HFFc6 (cell line): Measurements from ENCODE around the gene RNF13. TPM values are rescaled to one million over a fixed set of nuclear protein-coding genes. Genes with fewer than 3 reads are reported as not detected.

ENCODE experiments used
- DNase-seq: peaks from one replicate; pipeline ENCODE4 v3.0.0-alpha.2; 2018
- H3K27ac Mint-ChIP-seq: 2 replicates; pipeline ENCODE4 v1.8.0; 2020; ENCODE audit warnings: mild to moderate bottlenecking, mixed read lengths
- H3K27me3 Mint-ChIP-seq: 2 replicates; pipeline ENCODE4 v1.8.0; 2021; ENCODE audit warnings: mild to moderate bottlenecking, moderate library complexity, mixed read lengths; ENCODE audit not compliant: insufficient read depth
- H3K36me3 Mint-ChIP-seq: 2 replicates; pipeline ENCODE4 v1.8.0; 2021; ENCODE audit warnings: low read depth, mixed read lengths
- H3K4me1 Mint-ChIP-seq: 2 replicates; pipeline ENCODE4 v1.8.0; 2020; ENCODE audit warnings: low read depth, mixed read lengths
- H3K4me3 Mint-ChIP-seq: 2 replicates; pipeline ENCODE4 v1.8.0; 2020; ENCODE audit warnings: mild to moderate bottlenecking, moderate library complexity, mixed read lengths
- H3K9me3 Mint-ChIP-seq: 2 replicates; pipeline ENCODE4 v1.8.0; 2020; ENCODE audit warnings: mild to moderate bottlenecking, mixed read lengths
- CTCF ChIP-seq: fragments of 200-600 bp; sonication (generic); IDR thresholded peaks from 2 replicates; pipeline ENCODE4 v1.5.0; 2021; ENCODE audit warnings: antibody characterized with exemption, mild to moderate bottlenecking
- total RNA-seq, 6 experiments: library from RNA; stranded (reverse); fragmentation: NEBNext Ultra II Directional; extraction: Animal tissue kit (Norgen Biotek cat#: 25700); gene quantifications; 2 replicates in 1 of 6; 3 replicates in 5 of 6; pipeline ENCODE4 v1.2.3, GENCODE V29; 2021

The RNF13 gene
- total RNA-seq, 6 experiments from 2014 or later, result 20.5 to 33.7 (median 25.7) TPM

- peaks cover 45% of the 10 kb centered on the region for H3K36me3 Mint-ChIP-seq
- H3K27me3 Mint-ChIP-seq, result peaks cover 6% of the 10 kb centered on the region
- no peak for TF ChIP-seq CTCF
- H3K4me1 Mint-ChIP-seq, result peaks cover 57% of the 10 kb centered on the region
- peak overlapping the region; percentile 98 for H3K27ac Mint-ChIP-seq
- peak; percentile 61 for DNase-seq
- peak overlapping the region; percentile 97 for H3K4me3 Mint-ChIP-seq
- H3K9me3 Mint-ChIP-seq, result no peaks in the 10 kb centered on the region
These were observed 157.1 kb downstream of the RNF13 start for GRCh38 chr3:149969940-149970715.

DNA sequence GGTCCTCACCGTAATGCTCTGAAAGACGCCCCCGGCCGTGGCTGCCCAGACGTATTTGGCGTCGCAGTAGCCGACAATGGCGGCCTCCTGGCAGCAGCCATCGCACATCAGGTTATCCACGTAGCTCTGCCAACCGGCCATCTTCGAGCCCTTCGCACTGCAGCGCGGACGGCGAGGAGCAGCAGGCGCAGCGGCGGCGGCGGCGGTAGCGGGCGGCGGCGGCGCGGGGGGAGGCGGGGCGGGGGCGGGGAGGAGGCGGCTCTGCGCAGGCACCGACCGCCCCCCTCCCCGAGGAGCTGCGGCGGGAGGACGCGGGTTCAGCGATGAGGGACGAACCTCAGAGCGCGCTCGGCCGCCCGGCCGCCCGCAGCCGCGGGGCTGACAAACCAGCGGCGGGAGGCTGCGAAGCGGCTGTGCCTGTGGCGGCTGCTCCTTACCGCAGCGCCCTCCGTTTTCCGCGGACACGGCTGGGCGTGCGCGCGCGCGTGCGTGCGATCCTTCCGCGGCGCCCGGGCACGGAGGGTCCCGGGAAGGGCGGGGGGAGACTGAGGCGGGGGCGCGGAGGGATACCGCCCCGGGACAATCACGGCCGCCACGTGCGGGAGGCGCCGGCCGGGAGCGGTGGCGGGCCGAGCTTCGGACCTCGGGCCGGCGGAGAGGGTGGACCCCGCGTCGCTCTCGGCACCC lies 157.8 kb downstream of the RNF13 start, which contains the start of gene PFN2:
Gene PFN2 (minus strand): TSS at position 180 of the 687 bp plus-strand sequence. CDS start 39 bp downstream, at position 141.
- Mint-ChIP-seq H3K36me3 (peaks cover 38% of the 10 kb centered on the region), H3K4me1 (peaks cover 54% of the 10 kb centered on the region), H3K4me3 (peak within 1 kb of the TSS; percentile 100), H3K9me3 (no peaks in the 10 kb centered on the region), H3K27me3 (peaks cover 6% of the 10 kb centered on the region), H3K27ac (peak within 1 kb of the TSS; percentile 99)
- no peak; the same call in 1 of the 2 replicates for TF ChIP-seq CTCF
- peak; percentile 63 for DNase-seq

GRCh38 chr3:149971403-149972075 lies 158.5 kb downstream of the RNF13 start:
- Mint-ChIP-seq H3K27me3 (peaks cover 6% of the 10 kb centered on the region), H3K27ac (peak overlapping the region; percentile 99), H3K9me3 (no peaks in the 10 kb centered on the region)

GRCh38 chr3:149975919-149976318 lies 162.9 kb downstream of the RNF13 start:
- Mint-ChIP-seq H3K9me3 (no peaks in the 10 kb centered on the region), H3K36me3 (no peaks in the 10 kb centered on the region), H3K4me3 (no peak overlapping the region), H3K4me1 (peaks cover 47% of the 10 kb centered on the region), H3K27ac (no peak overlapping the region), H3K27me3 (peaks cover 3% of the 10 kb centered on the region)
- no peak for DNase-seq
- TF ChIP-seq CTCF, result peak; percentile 26; the same call in 1 of the 2 replicates

More at GRCh38 chr3:149971403-149972075, 158.5 kb downstream of the RNF13 start:
- Mint-ChIP-seq H3K36me3 (peaks cover 31% of the 10 kb centered on the region), H3K4me1 (peaks cover 52% of the 10 kb centered on the region), H3K4me3 (peak overlapping the region; percentile 100)
- TF ChIP-seq CTCF, result no peak; the same call in 1 of the 2 replicates
- DNase-seq, result peak; percentile 61

DNA sequence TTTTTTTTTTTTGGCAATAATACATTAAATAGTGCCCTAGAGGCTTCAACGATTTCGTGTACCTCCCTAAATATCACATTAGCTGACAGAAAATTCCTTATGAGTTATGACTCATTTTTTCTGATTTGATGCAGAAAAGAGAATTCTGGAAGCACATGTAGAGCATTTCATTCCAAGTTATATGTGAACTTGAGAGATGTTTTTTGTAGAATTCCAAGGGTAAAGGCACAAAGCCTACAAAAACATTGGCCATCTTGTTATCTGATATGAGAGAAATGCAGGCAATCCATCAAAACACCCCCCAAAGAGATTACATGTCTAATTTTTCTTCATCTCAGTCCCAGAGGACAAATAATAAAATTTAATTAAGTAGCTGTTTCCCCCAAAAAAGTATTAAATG lies 164.4 kb downstream of the RNF13 start:
- Mint-ChIP-seq H3K27me3 (no peaks in the 10 kb centered on the region), H3K4me1 (peaks cover 40% of the 10 kb centered on the region), H3K4me3 (no peak overlapping the region; the same call in 1 of the 2 replicates), H3K9me3 (no peaks in the 10 kb centered on the region), H3K36me3 (no peaks in the 10 kb centered on the region), H3K27ac (0 out of 2 replicates have a peak overlapping the region, but pooled peaks have one; percentile 51)
- no peak for DNase-seq
- no peak for TF ChIP-seq CTCF
